Psoas muscle (tissue), 8 donors: ENCODE measurements around the gene GNB1L. TPM values are rescaled to one million over a fixed set of nuclear protein-coding genes. Genes with fewer than 3 reads are reported as not detected.

Source experiments
- ATAC-seq, 4 donors: fragments of 200-7000 bp; cut with Tn5 transposase; one replicate each; pipeline ENCODE4 v1.9.1; 2020; ENCODE audit warnings: moderate library complexity in 3 of 4, mild to moderate bottlenecking in 2 of 4
- DNase-seq, 2 donors: peaks; one replicate each; pipeline ENCODE4 v3.0.0-alpha.2; 2020
- H3K27ac ChIP-seq: fragments of 200-600 bp; one replicate; pipeline ENCODE4 v1.8.0; 2022
- H3K27me3 ChIP-seq, 3 donors: fragments of 200-600 bp in 1 of 3; one replicate each; pipeline versions ENCODE4 v1.6.1 to v1.8.0; 2013 to 2022; ENCODE audit warnings: low read length in 2 of 3, mild to moderate bottlenecking in 2 of 3, moderate library complexity in 1 of 3; ENCODE audit not compliant: insufficient read depth in 3 of 3
- H3K36me3 ChIP-seq, 2 donors: fragments of 200-600 bp in 1 of 2; one replicate each; pipeline versions ENCODE4 v1.6.1 to v1.8.0; 2013 to 2022; ENCODE audit warnings: low read depth in 1 of 2, mild to moderate bottlenecking in 1 of 2, moderate library complexity in 1 of 2; ENCODE audit not compliant: insufficient read depth in 1 of 2
- H3K4me1 ChIP-seq: fragments of 200-600 bp; one replicate; pipeline ENCODE4 v1.8.0; 2022
- H3K4me3 ChIP-seq: fragments of 200-600 bp; one replicate; pipeline ENCODE4 v1.8.0; 2022; ENCODE audit warnings: mild to moderate bottlenecking
- H3K9me3 ChIP-seq: fragments of 200-600 bp; one replicate; pipeline ENCODE4 v1.8.0; 2022
- CTCF ChIP-seq: fragments of 200-600 bp; IDR thresholded peaks from one replicate; pipeline ENCODE4 v1.8.0; 2022; ENCODE audit warnings: antibody characterized with exemption
- WGBS, 3 donors: extraction: QIAGEN DNeasy Blood & Tissue Kit; methylation state at CpG; one replicate each; pipeline versions ENCODE4 v1.1.6 to v1.1.7; 2013; 5-methylcytosine and 5-hydroxymethylcytosine counted together
- intact Hi-C, 2 donors: fragments of 100-400 bp; cut with DNase I; formaldehyde crosslinking; loops; one replicate each; pipeline versions ENCODE4 v1.11.0 to v1.14.2; 2022
- polyA plus RNA-seq, 3 donors: library from polyadenylated mRNA; stranded (reverse); fragments of 200-250 nt; gene quantifications; one replicate each; pipeline ENCODE4 v1.2.3, GENCODE V29; 2013
- total RNA-seq, 4 donors: library from RNA; stranded (reverse); fragmentation: NEBNext Ultra II Directional in 2 of 4; extraction: Animal tissue kit (Norgen Biotek cat#: 25700) in 2 of 4; gene quantifications; one replicate each; pipeline versions ENCODE4 v1.2.1 to v1.2.4, GENCODE V29; 2021 to 2023
- donor health status: healthy with polysubstance abuse.
- donor health status: DM: no; HTN: no; CAD: no; lungs with moderate emphysema.
- donor health status: Bipolar disorder and iron deficiency.
- donor health status: healthy.
- donor health status: DM: yes; HTN: yes; CAD: no.
- donor health status: DM: no; HTN: no; CAD: no.
- donor health status: DM: no; HTN: no; CAD: no.
- donor health status: DM: yes; HTN: yes; CAD: no.

GNB1L gene
- total and polyA plus RNA-seq, 7 donors, result 1.5 to 7.6 (median 3.3) TPM

GRCh38 chr22:19743651-19744050 lies 111.0 kb downstream of the GNB1L start:
- Histone ChIP-seq H3K36me3 (no peaks in the 10 kb centered on the region), H3K4me1 (peaks cover 19% of the 10 kb centered on the region), H3K27me3 (no peaks in the 10 kb centered on the region), H3K9me3 (no peaks in the 10 kb centered on the region), H3K27ac (no peak overlapping the region), H3K4me3 (no peak overlapping the region)
- intact Hi-C loops, result no loop called here
- TF ChIP-seq CTCF, result no peak
- WGBS, 3 donors, result 84 to 93% (median 90%) methylated on average over 4 of the region's 4 CpGs
- no peak for ATAC-seq
- DNase-seq, result no peak

GRCh38 chr22:19743081-19743480 lies 111.6 kb downstream of the GNB1L start:
- H3K9me3 ChIP-seq, result no peaks in the 10 kb centered on the region
- DNase-seq, result no peak
- no peak for TF ChIP-seq CTCF
- 92 to 99% (median 98%) methylated on average over 6 of the region's 6 CpGs for WGBS, 3 donors
- H3K27ac ChIP-seq, result no peak overlapping the region
- intact Hi-C loops, result no loop called here
- H3K27me3 ChIP-seq, result no peaks in the 10 kb centered on the region
- no peak overlapping the region for H3K4me3 ChIP-seq
- H3K36me3 ChIP-seq, result no peaks in the 10 kb centered on the region
- H3K4me1 ChIP-seq, result peaks cover 19% of the 10 kb centered on the region
- ATAC-seq, result no peak

GRCh38 chr22:19742160-19743066 lies 112.3 kb downstream of the GNB1L start:
- WGBS, 3 donors, result 81 to 93% (median 83%) methylated on average over 21 of the region's 21 CpGs
- ATAC-seq (no peak), DNase-seq (no peak)
- intact Hi-C loops, result no loop called here
- no peak for TF ChIP-seq CTCF
- H3K27me3 ChIP-seq, result no peaks in the 10 kb centered on the region
- H3K9me3 ChIP-seq, result no peaks in the 10 kb centered on the region
- no peaks in the 10 kb centered on the region for H3K36me3 ChIP-seq
- H3K4me3 ChIP-seq, result no peak overlapping the region
- H3K27ac ChIP-seq, result no peak overlapping the region
- H3K4me1 ChIP-seq, result peaks cover 19% of the 10 kb centered on the region

GRCh38 chr22:19741053-19741452 lies 113.6 kb downstream of the GNB1L start:
- Histone ChIP-seq H3K27ac (no peak overlapping the region), H3K4me1 (peaks cover 16% of the 10 kb centered on the region), H3K9me3 (no peaks in the 10 kb centered on the region), H3K27me3 (no peaks in the 10 kb centered on the region), H3K36me3 (no peaks in the 10 kb centered on the region), H3K4me3 (no peak overlapping the region)
- TF ChIP-seq CTCF, result no peak
- 91 to 97% (median 95%) methylated on average over 7 of the region's 7 CpGs for WGBS, 3 donors
- DNase-seq, result no peak
- intact Hi-C loops, result no loop called here
- ATAC-seq, result no peak
